Measurements from ENCODE around the gene CDC42EP4.

DNA sequence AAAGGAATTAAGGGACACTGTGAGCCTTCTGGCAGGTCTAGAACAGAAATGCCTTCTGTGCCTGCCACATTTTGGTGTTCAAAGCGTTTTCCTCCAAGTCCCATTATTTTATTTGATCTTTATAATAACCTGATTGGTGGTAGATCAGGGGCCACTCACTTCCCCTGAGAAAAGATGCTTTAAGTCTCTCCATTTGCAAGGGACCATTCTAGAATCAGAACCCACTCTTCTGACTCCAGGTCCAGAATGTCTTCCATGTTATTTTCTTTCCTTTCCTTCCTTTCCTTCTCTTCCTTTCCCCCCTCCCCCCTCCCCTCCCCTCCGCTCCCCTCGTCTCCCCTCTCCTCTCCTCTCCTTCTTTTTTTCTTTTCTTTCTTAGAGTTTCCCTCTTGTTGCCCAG is 19.3 kb upstream of the CDC42EP4 start:
- TF ChIP-seq CTCF (conservative IDR thresholded peaks at IDR 0.05): no peak
- TF ChIP-seq ZFX (IDR thresholded peaks at IDR 0.05): no peak
